Testis (tissue), 2 donors: ENCODE measurements around the gene TMEM54.

ENCODE experiments used
- CTCF ChIP-seq, 3 experiments: fragments of 450-650 bp in 2 of 3; fragments of 200-600 bp in 1 of 3; sonication (generic) in 1 of 3; IDR thresholded peaks; one replicate each; pipeline ENCODE4 v1.5.1; 2016 to 2019; ENCODE audit warnings: antibody characterized with exemption in 3 of 3, mild to moderate bottlenecking in 2 of 3, moderate library complexity in 1 of 3
- POLR2A ChIP-seq: fragments of 450-650 bp; IDR thresholded peaks from one replicate; pipeline ENCODE4 v1.6.1; 2017; ENCODE audit warnings: antibody characterized with exemption, mild to moderate bottlenecking, moderate library complexity

- TF ChIP-seq CTCF (IDR thresholded peaks at IDR 0.05), result no peak
- TF ChIP-seq POLR2A, result no peak
Observed at GRCh38 chr1:32886828-32887414, 14.3 kb downstream of the TMEM54 start.
